HTERT RPE-1 (cell line): ENCODE results near the gene EIF2B2.

Source experiments
- in situ Hi-C: fragments of 300-500 bp; cut with MboI; formaldehyde crosslinking; loops from 4 replicates; pipeline ENCODE4 v1.14.3; 2020; ENCODE audit warnings: low sequenced_read_pairs

Gene EIF2B2

DNA sequence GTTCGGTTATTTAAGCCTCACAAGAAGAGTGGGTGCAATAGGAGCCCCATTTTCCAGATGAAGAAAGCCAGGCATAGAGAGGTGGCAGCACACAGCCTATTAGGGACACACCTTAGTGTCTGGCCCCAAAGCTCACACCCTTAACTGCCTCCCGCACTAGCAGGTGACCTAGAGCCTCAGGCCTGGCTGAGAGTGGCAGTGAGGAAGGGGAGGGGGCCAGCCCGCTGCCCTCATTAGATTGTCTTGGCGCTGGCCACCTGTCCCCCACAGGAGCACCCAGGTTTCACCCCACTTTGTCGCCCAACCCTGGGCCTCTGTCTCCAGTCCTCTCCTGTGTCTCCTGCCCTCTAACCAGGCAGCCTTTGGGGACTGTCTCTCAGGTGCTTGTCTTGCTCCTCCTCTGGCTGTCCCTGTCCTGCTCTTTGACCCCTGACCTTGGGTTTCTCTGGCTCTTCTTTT is 28.8 kb upstream of the EIF2B2 start:
- in situ Hi-C loops = no loop called here

DNA sequence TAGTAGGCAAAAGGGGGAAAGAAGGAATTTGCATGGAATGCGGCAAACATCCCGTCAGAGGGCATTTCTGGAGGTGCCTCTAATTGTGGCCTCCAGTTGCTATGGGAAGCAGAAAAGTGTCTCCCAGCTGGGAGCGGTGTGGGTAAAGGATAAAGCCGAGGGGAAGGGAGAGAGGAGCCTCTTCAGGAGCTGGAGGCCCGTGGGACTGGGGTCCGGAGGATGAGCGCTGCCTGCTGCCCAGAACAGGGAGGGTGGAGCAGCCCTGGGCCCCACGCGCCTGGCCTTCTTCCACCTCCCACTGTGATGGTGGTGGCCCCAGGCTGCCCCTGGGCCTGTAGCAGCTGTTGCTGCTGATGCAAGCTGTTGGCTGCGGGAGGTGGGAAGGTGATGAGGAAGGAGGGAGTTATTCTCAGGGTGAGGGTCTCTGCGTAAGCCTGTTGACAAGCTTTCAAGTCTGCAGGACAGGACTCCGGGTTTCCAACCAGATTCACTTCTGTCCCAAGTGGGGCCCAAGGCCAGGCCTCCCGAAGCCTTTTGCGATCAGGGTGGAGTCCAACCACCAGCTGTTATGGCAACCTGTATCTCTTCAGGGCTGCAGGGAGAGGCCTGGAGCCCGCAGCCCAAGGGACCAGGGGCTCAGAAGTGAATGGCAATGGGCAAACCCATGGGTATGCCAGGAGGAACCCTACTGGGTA is 28.2 kb upstream of the EIF2B2 start:
- in situ Hi-C loops = no loop called here

DNA sequence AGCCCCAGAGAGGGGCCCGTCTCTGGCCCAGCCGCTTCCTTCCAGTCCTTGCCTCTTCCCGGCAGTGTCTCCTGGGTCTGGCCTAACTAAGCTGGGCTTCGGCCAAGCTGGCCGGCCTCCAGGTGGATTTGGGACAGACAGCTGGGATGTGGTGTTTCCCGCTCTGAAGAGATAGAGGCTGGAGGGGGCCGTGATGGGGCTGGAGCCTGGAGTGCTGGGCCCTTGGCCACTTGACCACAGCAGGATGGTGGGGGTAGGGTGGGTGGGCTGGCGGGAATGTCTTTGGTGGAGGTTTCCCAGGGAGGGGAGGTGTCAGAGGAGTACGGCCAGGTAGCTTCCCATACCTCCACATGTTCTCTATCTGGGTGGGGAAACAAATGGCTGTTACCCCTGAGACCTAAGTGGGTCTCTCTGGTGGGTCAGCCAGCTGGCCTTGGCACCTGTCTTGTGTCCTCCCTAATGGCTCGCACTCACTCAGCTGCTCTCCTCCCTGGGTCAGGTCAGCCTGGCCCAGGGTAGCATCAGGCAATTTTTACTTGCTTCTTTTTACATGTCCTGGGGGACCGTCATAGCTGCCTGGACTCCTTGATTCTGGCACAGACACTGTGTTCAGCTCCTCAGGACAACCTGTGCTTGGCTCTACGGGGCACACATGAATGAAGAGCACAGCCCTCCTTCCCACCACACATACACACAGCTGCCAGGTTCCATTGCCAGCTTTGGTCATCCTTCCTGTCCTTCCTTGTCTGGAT is 27.5 kb upstream of the EIF2B2 start:
- in situ Hi-C loops = no loop called here

DNA sequence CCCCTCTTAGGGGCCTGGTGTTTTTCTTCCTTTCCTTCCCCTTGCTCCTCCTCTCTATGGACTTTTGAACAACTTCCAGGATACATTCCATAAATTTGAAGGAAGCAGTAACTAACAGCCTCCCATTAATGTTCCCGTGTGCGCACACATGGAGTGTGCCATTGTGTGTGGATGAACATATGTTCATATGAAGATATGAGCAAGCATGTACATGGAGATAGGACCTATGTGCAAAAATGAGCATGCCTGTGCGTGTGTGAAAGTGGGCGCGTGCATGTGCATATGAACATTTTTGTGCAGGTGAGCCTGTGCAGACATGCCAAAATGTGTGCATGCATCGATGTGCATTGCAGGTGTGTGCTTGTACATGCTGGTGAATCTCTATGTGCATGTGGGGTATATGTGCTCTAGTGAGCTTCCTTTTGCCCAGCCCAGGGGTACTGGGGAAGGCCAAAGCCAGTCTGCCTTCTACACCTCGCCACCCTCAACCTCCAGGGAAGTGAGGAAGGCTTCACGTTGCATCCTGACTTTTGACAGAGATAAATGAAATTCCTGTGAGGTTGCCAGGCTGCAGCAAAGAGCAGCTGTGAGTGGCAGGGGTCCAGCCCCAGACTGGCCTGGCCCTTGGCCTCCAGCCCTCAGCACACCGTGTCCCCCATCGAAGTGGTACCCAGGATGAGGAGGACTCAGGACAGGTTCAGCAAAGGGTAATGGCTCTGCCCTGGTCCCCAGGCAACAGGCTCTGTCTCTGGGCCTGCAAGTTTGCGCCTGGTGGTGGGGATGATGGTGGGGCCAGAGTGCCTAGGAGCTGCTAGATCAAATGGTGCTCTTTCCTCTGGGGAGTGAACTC is 26.2 kb upstream of the EIF2B2 start:
- in situ Hi-C loops = no loop called here

DNA sequence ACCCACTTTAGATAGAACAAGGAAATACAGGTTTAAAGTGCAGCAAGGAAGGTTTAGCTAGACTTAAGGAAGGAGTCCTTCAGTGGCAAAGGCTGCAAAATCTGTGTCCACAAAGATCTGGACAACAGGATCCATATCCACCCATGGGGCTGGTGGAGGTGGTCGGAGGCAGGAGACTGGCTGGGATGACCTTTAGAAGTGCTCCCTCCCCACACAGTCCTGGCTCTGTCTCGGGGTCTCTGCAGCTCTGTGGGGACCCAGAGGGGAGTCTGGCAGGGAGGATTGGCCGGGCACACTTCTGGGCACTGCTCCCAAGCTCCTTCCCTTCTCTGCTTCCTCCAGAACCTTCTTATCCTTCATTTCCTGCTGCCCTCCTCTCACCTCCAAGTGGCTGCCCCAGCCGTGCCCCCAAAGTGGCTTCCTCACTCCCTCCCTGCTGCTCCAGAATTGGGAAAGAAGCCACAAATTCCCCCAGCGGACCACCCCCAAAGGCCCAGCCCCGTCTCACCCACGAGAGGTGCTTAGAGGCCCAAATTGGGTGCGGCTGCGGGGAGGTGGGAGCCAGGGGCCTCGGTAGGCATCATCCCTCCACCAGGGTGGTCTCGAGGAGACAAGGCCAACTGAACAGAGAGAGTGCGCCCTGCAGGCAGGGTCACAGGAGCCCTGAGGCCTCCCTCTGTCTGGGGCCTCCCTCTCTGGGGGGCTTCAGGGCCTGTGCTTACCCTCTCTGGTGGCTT is 25.4 kb upstream of the EIF2B2 start:
- in situ Hi-C loops = no loop called here

DNA sequence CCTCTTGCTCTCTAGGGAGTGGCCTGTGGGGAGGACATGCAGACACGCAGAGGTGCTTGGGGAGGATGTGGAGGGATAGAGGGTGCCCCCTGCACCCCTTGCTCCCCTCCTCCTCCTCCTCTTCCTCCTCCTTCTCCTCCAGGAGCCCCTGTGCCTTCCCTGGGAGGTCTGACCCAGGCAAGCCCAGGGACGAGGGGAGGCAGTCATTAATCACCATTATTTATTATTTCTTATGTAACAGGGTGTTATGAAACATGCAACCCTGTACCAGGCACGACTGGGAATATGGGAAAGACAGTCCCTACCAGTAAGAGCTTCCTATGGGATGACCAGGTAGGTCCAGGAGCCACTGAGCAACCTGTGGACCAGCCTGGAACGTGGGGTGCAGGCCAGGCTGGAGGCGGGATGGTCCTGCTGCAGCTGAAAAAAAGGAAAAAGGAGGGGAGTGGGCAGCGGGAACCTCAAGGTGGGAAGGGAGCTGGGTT is 24.8 kb upstream of the EIF2B2 start:
- in situ Hi-C loops = no loop called here

DNA sequence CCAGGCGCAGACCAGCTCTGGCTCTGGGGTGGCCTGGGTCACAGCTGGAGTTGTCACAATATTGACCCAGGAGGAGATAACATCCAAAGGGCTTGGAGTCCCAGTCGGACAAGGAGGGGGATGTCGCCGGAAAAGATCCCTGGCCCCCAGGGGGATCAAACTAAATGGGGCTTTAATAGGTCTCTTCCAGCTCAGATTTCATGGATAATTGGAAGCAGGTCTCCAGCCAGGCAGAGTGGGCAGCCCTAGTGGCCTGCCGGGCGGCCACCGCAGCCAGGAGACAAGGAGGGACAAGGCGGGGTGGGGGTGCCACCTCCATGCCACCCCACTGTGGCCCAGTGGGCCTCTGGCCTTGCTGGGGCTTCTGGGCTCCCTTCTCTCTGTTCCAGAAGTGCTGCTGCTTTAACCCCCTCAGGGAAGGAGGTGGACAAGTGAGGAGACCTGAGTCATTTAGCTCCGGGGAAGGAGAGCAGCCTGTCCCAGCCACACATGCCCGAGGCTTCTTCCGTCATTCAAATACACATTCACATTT is 24.2 kb upstream of the EIF2B2 start:
- in situ Hi-C loops = no loop called here

DNA sequence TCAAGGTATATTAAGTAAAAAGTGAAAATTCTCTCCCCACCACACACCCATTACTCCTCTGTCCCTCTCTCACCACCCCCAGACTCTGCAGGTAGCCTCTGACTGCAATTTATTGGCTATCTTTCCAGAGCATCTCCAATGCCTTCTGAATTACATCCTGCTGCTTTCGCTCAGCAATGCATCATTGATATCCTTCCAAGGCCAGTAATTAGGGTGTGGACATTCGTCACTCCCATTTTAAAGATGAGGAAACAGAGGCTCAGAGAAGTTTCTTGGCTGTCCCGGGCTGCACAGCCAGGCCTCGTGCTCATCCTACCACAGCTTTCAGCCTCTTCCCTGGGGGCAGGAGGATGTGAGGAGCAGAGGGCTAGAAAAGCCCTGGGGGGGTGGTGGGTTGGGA is 23.7 kb upstream of the EIF2B2 start:
- in situ Hi-C loops = no loop called here

DNA sequence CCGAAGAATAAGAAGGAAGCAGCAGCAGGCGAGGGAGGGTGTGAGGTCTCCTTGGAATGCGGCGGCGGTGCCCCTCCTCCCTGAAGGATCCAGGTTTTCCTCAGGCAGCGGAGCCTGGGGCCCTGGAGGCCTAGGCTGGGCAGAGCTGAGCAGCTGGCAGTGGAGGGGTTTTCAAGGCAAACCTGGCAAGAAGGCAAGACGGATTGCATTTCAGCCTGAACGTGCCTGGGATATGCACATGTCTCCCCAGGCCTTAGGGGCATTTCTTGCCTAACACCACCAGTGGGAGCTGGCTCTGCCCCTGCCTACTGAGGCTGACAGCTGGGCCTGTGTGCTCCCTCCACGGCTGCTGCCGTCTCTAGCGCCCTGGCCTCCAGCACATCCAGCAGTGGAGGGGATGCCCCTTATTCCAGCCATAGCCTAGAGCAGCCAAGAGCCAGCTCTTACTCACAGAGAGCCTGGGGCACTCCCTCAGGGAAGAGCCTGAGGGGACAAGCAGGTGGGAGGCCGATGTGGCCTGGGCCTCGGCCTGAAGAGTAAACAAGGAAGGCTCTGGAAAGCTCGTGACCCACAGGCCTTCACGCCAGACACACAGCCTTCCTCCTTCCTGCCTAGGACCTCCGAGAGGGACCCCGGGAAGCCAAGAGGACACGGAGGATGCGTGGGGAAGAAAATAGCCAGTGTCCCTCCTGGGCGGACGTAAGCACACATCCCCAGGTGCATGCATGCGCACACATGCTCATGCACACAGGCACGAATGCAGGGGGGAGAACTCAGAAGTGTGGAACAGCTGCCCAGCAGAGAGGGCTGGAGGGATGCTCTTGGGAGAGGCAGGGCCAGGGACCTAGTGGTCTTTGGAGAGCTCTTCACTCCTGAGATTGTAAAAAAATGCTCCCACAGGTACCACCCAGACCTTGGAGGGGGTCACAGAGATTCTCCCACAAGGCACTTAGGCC is 23.0 kb upstream of the EIF2B2 start:
- in situ Hi-C loops = no loop called here

DNA sequence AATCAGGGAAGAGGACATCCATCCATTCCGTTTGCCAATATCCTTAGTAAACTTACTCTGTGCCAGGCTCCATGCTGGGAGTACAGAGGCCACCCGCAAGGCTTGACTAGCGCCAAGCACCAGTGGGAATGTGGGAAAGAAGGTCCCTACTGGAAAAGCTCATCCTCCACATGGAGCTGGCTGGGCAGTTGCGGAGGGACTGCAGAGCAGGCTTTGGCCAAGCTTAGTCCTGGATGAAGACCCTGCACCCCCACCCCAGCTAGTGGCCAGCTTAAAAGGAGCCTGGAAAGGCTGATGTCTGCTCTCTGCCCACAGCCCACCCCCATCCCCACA is 22.4 kb upstream of the EIF2B2 start:
- in situ Hi-C loops = no loop called here

DNA sequence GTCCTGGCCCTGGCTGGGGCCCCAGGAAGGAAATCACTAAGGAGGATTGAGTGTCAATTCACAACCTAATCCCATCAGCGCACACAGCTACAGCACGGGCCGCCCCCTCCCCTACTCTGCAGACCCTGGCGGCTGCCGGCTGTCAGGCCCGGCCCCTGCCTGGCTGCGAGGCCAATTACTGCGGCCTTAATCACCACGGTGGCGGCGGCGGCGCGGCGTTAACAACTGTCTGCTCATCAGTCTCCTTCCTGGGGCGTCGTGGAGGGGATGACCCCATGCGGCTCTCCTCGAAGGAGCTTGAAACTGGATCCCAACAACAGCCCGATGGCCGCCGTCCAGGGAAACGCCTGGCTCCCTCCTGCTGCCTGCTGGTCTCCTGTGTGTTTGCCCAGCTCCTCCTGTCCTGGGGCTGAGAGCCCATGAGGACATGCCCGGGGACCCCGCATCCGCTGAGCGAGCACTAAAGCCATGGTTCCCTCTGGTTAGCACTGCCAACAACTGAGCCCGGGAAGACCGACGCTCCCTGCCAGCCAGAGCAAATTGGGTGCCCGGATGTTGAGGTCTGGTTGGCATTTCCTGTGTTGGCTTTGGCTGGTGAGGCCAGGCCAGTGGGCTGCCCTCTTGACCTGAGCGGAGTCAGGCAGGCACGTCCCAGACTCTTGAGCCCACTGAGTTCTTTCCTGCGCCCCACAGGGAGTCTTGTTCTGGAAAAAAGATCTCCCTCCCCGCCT is 21.8 kb upstream of the EIF2B2 start:
- in situ Hi-C loops = no loop called here

DNA sequence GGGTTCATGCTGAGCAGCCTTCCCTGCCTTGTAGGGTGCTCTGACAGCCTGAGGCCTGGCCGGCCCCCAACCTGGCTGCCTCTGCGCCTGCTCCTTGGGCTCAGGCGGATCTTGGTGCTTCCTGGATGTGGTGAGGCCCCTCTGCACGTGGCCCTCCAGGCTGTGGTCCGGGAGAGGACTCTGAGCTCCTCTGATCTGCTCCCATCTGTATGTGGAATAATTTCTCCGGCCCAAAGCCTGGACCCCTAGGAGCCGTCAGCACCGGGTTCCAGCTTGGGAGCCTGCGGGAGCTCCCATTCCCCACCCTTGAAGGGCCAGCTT is 21.3 kb upstream of the EIF2B2 start:
- in situ Hi-C loops = no loop called here

DNA sequence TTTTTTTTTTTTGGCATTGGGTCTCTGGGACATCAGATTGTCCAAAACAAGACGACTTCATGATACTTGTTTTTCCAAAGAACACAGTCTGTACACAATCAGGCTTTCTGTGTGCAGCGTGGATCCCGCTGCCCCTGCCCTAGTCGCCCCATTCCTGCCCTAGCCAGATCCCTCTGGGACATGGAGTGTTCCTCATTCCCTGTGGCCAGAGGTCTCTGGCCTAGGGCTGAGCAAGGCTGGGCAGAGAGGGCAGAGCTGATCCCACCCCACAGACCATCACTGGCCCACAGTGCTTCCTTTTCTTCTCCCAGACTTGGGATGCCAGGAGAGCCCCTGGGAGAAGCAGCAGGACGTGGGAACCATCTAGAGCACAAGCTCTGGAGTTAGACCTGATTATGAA is 20.9 kb upstream of the EIF2B2 start:
- in situ Hi-C loops = no loop called here

DNA sequence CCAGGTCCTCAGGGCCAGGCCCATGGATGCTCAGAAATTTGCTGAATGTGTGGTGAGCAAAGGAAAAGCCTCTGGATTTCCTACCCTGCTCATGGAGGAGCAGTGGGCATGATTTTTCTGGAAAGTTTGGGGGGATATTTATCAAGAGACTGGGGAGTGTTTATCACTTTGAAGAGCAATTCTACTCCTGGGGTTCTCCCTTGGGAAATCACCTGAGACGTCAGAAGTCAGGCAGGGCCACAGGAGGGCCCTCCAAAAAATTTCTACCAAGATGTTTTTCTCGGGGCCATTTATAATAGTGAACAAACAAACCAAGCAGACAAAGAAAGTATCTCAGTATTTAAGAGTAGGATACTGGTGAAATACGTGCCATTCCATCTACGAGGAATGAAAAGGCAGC is 20.1 kb upstream of the EIF2B2 start:
- in situ Hi-C loops = no loop called here

DNA sequence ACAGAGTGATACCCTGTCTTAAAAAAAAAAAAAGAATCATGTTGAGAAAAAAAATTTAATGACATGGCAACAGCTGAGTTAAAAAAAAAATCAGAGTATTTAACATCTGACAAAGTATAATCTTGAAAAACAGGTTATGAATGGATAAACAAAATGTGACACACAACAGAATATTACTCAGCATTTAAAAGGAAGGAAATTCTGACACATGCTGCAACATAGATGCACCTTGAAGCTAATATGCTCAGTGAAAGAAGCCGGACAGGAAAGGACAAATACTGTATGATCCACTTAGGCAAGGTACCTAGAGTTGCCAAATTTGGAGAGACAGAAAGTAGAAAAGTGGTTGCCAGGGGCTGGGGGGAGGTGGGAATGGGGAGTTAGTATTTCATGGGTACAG is 19.4 kb upstream of the EIF2B2 start:
- in situ Hi-C loops = no loop called here

DNA sequence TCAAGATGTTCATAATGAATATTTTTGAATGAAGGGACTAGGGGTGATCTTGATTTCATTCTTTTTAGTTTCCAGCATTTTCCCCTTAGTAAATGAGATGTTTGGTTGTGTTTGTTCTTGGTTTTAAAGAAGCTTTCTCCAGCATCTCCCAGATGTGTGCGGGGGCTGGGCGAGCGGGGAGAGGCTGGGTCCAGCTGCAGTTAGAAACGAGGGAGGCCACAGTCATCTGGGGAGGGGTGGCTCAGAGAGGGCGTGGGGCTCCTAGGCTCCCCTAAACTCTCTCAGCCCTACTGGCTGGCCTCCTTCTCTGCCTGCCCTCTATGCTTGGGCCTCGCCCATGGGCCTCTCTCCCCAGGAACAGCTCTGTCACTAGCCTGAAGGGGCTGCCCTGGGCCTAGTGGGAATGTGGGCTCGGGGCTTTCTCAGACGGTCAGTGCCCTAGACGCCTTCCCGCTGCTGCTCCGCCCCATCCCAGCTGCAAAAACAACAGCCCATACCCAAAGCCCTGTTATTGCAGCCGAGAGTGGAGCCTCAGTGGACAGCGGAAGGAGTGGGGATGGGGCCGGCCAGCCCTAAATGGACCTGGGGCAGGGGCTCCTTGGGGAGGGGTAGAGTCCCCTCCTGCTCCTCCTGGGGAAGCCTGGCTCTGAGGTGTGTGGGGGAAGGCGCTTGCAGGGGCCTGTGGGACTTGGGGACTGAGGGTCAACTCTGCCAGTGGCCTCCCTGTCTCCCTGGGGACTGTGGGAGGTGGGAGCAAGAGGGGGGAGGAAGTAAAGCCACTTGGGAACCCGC is 18.3 kb upstream of the EIF2B2 start:
- in situ Hi-C loops = no loop called here

DNA sequence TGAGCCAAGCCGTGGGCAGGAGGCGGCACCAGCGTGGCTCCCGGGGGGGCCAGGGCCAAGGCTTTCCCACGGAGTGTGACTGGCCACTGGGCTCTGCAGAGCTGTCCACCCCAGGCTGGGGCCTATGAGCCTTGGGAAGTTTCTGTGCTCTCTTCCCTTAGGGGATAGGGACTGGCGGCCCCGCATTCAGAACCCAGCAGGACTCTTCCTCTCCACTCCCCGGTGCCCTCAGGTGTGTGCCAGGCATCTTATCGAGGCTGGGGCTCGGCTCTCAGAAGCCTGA is 17.8 kb upstream of the EIF2B2 start:
- in situ Hi-C loops = no loop called here

DNA sequence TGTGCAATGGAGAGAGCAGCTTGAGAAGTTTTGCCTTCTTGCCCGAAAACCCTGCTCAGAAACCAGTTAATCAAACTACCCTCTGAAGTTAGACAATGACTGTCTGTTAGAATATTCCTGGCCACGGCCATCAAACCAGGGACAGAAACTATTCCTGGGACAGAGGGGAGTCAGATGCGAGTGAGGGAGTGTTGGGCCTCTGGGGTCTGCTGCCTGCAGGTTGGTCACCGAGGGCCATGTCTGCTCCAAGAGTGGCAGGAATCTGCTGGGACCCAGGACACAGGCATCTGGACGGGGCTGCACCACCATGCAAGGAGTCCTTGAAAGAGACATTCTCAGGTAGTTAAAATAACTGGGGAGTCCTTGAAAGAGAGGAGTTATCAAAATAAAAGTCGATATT is 16.9 kb upstream of the EIF2B2 start:
- in situ Hi-C loops = no loop called here

DNA sequence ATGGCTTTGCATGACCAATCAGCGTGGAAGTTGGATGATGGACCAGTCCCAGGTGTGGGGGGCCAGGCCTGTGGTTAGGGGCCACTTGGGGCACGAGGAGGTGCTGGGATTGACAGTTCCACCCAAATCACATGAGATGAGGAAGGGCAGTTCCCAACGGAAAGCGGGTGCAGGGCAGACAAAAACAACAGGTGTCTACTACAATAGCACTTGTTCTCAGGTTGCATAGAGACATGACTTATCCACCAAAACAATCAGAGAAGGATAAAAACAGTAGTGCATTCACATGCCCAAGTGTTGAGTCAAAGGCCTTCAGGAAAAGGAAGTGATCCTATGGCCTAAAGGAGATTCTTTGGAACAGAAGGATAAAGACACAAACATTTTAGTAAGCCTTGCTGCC is 14.6 kb upstream of the EIF2B2 start:
- in situ Hi-C loops = no loop called here
